Effector CD8-positive, alpha-beta T cell (primary cell): ENCODE measurements around the gene TEKT3.

ENCODE experiments used
- DNase-seq: peaks from one replicate; lab custom pipeline; 2025; lab: John Stamatoyannopoulos, UW

TEKT3 gene

DNA sequence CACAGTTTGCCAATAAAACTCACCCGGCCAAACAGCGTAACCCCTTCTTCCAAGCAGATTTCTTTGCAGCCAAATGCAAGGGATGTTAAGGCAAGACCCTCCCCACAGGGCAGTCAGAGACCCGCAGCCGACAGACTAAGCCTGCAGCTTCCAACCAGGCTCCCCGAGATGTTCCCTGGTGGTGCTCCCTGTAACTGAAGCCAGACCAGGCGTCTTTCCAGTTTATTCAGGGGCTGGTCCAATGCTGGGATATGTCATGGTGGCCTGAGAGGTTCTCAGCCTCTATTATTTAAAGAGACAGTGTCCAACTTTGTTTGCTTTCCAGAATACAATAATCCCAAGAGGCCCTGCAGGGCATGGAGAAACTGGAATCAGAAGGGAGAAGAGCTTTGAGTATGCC lies 76.3 kb downstream of the TEKT3 start, which contains the start of gene PMP22:
TSS of gene PMP22 (minus strand) at position 196 of the 400 bp plus-strand sequence. CDS start 4,599 bp downstream, outside the sequence.
- no peak for DNase-seq

DNA sequence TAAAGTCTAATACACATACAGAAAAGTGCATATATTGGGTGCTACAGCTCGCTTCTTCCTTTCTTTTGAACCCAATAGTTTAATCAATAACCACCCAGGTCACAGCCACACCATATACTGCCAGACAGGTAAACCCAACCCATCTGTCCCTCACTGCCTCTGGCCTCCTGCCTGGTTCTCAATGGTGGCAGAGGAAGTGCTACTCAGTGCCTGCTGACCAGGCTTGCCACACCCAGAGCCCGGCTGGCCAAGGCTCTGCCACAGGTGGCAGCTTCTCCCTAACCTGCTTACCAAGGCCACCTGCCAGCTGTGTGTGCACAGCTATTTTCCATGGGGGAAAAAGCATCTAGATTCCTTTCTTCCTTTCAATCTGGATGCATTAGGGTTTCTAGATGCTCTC lies 76.9 kb downstream of the TEKT3 start:
- no peak for DNase-seq

DNA sequence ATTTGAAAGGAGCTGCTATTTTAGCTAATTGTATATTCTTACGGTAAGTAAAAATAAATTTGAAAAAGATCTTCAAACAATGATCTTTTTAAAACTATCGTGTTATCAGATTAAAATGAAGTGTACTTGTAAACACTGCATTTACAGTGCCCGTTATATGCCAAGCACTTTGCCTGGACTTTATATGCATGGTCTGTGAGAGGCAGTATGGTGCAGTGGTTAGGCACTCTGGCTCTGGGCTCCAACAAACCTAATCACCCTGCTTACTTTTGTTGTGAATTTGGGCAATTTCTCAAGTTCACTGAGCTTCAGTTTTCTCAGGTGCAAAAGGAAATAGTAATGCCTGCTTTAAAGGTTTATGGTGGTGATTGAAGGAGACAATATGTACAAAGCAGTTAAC lies 77.7 kb downstream of the TEKT3 start:
- no peak for DNase-seq

DNA sequence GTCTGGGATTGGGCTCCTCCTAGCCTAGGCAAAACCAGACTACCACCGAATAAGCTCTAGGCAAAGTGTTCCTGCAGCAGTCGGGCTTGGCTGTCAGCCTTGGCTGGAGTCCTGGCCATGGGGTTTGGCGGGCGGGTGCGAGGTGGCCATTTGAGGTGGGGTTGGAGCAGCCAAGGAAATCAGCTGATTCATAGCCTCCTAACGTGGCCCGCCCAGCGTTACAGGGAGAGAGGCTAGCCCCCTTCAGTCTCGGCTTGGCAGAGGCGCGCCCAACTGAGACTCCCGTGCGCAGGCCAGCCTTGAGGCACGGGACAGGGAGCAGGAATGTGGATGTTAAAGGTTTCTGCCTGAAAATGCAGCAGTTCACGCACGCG lies 78.2 kb downstream of the TEKT3 start:
- no peak for DNase-seq

DNA sequence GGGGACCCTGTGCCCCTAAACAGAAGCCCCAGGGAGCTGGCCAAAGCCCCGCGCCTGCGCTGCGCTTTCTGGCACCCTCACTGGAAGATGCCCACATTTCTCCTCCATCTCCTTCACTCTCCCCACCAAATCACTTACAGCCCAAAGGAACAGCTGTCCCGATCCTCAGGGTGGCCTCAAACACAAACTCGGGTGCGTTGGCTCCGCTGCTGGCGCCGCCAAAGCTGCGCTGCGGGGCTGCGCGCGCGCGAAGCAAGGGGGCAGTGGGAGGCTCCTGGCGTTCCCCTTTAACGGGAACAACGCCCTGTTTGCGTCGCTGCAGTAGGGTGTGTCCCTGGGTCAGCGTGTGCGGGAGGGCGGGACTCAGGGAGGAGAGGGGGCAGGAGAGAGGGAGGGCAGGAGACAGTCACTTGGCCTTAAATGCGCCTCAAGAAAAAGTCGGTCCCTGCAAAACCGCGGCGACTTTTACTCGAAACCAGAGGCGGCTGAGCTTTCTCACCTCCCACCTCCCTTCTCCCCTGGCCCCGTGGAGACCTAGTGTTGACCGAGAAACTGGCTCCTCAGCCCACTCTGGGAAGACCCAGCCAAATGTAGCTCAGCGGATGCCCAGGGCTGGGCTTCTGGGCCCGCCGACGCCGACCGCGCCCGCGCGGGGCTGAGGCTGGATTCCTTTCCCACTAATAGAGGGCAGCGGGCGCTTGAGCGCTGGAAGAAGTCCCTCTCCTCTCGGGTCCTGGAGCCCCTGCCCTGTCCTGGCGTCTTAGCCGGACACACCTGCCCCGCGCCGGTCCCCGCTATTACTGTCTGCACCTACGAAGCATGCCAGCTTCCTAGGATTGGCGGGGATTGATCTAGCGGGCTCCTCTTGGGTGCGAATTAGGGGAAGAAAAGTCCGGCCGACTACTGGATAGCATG lies 78.8 kb downstream of the TEKT3 start:
- DNase-seq: no peak

DNA sequence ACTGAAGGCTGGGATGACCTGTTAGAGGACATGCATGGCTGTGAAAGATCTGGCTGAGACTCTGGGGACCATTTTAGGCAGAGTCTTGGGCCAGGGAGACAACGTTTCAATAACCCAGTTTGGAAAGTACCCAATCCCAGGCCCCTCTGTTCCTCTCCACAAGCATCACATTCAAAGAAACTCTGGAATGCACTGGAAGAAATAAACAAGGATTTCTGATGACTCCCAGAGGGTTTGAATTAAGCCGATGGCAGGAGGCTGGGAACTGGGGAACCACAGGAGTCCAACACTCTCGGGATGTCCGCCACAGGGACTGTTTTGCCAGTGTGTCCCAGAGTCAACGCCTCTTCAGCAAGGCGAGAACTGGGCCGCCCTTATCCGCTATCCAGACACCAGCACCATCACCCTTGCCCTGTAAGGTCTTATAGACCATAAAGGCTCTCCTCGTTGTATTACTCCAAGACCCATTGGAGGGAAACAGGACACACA lies 79.6 kb downstream of the TEKT3 start:
- no peak for DNase-seq

DNA sequence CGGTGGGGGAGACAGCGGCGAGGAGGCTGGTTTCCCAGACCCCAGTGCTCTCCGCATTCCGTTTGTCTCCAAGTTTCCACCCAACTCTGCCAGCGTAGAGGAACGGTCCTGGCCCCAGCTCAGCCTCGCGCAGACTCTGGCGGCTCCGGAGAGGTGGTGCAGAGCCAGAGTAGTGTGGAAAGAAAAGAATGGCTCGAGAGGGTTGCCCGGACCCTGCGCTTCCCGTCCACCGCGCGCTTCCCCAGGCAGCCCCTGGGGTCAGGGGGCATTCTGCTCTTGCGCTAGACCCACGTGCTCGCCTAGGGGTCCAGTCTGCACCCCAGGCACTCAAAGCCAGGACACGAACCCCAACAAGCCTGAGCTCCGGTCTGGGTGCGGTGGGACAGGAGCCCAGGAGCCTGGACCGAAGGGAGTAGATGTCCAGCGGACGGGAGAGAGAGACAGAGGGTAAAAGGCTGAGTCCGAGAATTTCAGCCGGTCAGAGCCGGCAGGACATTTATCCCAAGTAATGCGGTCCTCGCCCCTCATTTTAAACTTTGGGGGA lies 80.1 kb downstream of the TEKT3 start:
- DNase-seq: no peak

DNA sequence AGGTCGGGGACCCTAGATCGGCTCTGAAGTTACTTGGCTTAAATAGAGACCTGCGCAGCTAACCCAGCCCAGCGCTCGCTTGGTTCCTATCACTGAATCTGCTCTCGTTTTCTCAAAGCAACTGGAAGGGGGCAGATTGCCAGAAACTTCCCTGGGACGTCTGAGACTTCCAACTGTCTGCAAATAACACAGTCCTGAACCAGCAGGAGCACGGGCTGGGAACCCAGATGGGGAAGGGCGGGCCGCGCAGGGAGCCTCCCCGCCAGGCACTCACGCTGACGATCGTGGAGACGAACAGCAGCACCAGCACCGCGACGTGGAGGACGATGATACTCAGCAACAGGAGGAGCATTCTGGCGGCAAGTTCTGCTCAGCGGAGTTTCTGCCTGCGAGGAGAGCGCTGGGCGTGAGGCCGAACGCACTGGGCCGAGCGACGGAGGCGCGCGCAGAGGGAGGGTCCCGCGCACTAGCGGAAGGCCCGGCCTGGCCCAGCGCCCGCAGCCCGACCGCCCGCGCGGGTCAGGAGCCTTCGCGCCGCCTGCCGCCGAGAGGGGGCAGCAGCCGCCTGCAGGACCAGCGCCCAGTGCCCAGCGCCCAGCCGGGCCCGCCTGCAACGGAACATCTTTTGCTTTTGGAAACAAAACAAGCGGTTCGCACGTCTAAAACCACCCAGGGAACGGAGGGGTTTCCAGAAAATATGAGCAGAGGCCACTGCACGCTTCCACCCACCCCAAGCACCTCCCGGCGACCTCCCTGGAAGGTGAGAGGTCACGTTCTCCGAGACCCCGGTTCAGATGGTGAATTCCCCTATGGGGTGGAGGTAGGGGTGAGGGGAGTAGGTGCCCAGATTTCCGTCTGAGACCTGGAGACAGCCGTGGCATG lies 80.8 kb downstream of the TEKT3 start:
- DNase-seq: no peak

DNA sequence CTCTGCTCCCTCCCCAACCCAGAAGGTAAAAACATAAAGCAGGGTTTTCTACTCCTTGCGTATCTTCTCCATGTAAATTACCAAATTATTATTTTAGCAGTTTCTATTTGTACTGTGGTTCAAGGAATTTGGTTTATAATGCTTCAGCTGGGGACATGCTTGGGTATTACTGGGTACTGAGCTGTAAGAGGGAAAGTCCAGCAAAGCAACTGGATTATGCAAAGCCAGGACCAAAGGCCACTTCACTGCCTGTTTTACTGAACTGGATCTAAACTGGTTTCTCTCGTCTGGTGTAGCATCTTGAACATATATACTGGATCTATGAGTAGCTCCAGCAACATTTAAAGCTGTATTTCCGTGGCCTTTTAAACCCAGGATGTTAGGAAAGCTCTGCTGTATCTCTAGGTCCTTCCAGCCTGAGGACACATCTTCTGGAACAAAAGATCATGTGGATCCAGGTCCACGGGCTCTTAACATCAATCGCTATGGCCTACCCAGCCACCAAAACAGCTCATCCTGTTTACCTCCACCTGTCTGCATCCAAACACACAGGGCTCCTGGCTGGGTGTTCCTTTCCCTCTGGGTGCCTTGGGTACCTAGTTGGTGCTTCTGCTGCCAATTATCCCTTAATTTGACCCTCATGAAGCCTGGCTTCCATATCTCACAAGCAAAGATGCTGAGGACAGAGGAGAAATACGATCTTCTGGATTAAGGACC lies 83.4 kb downstream of the TEKT3 start:
- no peak for DNase-seq

DNA sequence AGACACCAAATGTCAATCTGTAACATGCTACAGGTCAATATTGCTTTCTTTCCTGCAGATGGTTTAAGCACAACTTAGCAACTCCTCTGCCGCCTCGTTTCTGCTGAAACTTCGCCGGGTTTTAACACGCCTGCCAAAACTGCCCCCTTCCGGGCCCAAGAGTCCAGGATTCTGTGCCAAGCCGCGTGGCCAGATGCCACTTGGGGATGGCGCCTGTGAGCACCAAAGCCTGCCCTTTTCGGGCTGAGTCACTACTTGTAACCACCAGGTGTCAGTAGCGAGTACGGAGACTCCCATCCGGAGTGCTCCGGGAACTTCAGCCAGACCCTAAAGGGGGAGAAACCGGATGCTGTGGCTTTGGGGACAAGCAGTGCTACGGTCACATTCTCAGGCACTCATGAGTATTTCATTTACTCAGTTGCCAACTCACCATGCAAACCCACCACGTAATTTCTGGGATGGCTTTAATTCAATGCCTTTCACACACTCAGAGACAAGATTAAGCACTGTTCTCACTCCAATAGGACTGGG lies 84.1 kb downstream of the TEKT3 start:
- peak; percentile 22 for DNase-seq

DNA sequence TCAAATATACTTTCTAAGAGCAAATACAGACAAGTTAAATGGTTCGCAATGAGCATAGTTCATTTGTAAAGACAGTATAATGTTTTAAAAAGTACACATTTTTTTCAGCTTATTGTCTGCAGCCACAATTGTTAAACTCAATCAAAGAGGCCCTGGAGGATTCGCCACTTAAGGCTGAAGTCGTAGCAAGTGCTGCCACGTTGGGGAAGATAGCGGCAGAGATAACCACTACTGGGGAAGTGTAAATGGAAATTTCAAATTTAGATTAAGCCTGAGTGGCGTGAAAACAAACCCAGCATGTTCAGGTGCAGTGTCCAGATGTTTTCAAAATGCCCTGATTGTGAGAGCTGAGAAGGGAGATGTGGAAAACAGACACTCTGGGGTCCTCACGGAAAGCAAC lies 84.7 kb downstream of the TEKT3 start:
- DNase-seq: no peak

DNA sequence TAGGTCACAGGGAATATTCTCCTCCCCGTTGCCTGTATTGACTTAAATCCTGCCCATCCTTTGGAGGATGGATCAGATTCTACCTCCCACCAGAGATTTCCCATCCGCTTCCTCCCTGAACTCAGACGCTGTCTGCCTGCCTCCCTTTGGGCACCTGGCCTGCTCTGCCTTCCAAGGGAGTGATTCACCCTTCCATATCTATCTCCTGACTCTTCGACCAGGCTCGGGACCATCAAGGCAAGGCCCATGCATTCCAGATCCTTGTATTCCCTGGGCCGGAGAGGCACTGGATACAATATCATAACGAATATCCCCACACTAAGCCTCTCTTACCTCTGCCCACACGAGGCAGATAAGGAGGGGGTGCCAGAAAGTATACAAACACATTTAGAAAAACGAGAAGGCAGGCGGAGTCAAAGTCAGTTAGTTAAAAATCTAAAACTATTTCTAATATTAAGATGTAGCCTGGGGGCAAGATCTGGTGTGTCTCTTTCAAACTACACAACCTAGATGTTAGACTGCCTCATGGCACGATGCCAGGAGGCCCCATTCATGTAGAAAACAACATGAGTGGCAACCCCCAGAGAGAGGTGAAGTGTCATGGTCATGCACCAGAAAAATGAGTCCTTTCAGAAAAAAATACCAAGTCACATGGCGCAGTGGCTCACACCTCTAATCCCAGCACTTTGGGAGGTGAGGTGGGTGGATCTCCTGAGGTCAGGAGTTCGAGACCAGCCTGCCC lies 85.5 kb downstream of the TEKT3 start:
- DNase-seq: no peak
